Activated T-cell treated with anti-CD3 and anti-CD28 coated beads, Interleukin-2, amount 50 U/mL, for 72 hours (primary cell): ENCODE data around the gene KRT84. TPM values are rescaled to one million over a fixed set of nuclear protein-coding genes. Genes with fewer than 3 reads are reported as not detected.

ENCODE experiments used
- ATAC-seq, 2 donors: fragments of 150-1000 bp; cut with Tn5 transposase; replicated peaks in 1 of 2; 2 replicates each; pipeline ENCODE4 v1.10.0; 2021; ENCODE audit warnings: moderate library complexity in 2 of 2, mild to moderate bottlenecking in 1 of 2
- DNase-seq, 2 donors: peaks; one replicate each; pipeline ENCODE4 v3.0.0; 2021 to 2022; ENCODE audit warnings: mixed read lengths in 1 of 2
- H3K27ac Mint-ChIP-seq: one replicate; pipeline ENCODE4 v1.8.0; 2022; ENCODE audit warnings: mild to moderate bottlenecking, moderate library complexity, mixed read lengths
- H3K27me3 Mint-ChIP-seq: one replicate; pipeline ENCODE4 v1.8.0; 2022; ENCODE audit warnings: low read depth, mixed read lengths
- H3K36me3 Mint-ChIP-seq, 2 donors: one replicate each; pipeline ENCODE4 v1.8.0; 2022; ENCODE audit warnings: mixed read lengths in 2 of 2, mild to moderate bottlenecking in 1 of 2; ENCODE audit not compliant: insufficient read depth in 2 of 2
- H3K4me1 Mint-ChIP-seq: one replicate; pipeline ENCODE4 v1.8.0; 2022; ENCODE audit warnings: low read depth, mixed read lengths
- H3K4me3 Mint-ChIP-seq, 2 donors: one replicate each; pipeline ENCODE4 v1.8.0; 2022; ENCODE audit warnings: mild to moderate bottlenecking in 2 of 2, mixed read lengths in 2 of 2, moderate library complexity in 2 of 2
- H3K9me3 Mint-ChIP-seq, 2 donors: one replicate each; pipeline ENCODE4 v1.8.0; 2022; ENCODE audit warnings: mixed read lengths in 2 of 2
- total RNA-seq, 2 donors: library from RNA; stranded (reverse); gene quantifications; one replicate each; pipeline ENCODE4 v1.2.3, GENCODE V29; 2022

Gene KRT84
- total RNA-seq, 2 donors from 2014 or later: not detected

DNA sequence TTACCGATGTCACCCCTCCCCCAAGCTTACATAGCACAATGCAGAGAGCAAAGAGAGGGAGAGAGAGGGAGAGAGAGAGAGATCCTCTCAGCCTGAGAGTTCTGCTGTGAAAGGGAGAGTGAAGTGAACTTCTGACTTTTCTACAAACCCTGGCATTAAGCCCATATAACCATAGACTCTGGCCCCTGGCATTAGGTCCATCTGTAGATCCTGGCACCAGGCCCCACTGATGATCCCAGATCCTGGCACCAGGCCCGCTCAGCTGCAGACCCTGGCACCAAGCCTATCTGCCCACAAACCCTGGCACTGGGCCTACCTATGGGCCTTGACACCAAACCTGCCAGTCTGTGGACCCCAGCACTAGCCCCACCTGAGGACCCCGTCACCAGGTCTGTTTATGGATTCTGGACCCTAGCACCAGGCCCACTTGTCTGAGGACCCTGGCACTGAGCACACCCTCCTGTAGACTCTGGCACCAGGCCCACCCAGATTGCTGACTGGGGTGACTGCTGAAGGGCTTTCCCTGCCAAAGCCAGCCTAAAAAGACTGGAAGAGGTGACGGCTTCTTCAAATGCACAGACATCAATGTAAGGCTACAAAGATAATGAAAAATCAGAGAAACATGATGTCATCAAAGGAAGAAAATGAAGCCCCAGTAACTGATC is 49.7 kb downstream of the KRT84 start:
- Mint-ChIP-seq H3K4me3 (no peak overlapping the region), H3K27ac (no peak overlapping the region), H3K4me1 (peaks cover 10% of the 10 kb centered on the region), H3K9me3 (peaks cover 0 to 3% of the 10 kb centered on the region in 2 donors), H3K27me3 (peaks cover 20% of the 10 kb centered on the region), H3K36me3 (no peaks in the 10 kb centered on the region)
- ATAC-seq: no peak
- no peak for DNase-seq

DNA sequence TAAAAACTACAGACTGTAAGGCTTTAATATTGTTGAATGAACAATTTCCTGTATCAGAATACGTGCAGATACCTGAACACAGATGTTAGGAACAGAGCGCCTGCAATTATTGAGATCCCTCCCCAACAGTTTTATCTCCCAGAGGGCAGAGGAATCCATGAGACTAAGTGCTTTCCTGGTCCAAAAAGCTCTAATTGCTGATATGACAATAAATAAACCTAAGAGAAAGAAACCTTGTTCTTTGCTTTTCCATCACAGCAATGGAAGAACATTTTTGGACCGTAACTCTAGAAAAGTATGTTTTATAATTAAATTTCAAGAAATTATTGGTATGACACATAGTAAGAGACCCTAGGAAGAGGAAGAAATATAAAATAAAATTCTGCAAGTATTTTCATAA is 51.3 kb downstream of the KRT84 start:
- no peak overlapping the region for H3K27ac Mint-ChIP-seq
- H3K9me3 Mint-ChIP-seq: peaks cover 0 to 3% of the 10 kb centered on the region in 2 donors

DNA sequence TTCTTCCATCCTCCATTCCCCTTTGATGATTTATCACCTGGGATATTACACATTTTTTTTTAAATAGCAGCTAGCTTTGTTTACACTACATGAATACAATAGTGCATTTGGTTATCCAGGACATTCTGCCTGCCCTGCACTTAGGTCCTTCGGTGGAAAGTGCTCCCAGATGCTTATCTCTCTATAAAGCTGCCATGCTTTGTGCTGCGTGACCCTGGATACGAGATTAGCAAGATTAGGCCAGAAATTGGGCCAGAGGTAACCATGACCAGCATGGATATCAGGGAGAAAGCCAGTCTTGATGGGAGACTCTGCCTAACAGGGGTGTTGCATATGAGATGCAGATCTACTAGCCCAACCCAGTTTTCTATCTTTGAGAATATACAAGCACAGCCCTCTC is 52.1 kb downstream of the KRT84 start:
- Mint-ChIP-seq H3K27me3 (peaks cover 28% of the 10 kb centered on the region), H3K27ac (no peak overlapping the region), H3K4me1 (peaks cover 12% of the 10 kb centered on the region), H3K9me3 (peaks cover 0 to 3% of the 10 kb centered on the region in 2 donors), H3K36me3 (no peaks in the 10 kb centered on the region), H3K4me3 (no peak overlapping the region)
- ATAC-seq: no peak
- no peak for DNase-seq

More for the DNA sequence above, 51.3 kb downstream of the KRT84 start:
- Mint-ChIP-seq H3K4me3 (no peak overlapping the region), H3K27me3 (peaks cover 26% of the 10 kb centered on the region), H3K4me1 (peaks cover 10% of the 10 kb centered on the region), H3K36me3 (no peaks in the 10 kb centered on the region)
- DNase-seq (no peak), ATAC-seq (no peak)

DNA sequence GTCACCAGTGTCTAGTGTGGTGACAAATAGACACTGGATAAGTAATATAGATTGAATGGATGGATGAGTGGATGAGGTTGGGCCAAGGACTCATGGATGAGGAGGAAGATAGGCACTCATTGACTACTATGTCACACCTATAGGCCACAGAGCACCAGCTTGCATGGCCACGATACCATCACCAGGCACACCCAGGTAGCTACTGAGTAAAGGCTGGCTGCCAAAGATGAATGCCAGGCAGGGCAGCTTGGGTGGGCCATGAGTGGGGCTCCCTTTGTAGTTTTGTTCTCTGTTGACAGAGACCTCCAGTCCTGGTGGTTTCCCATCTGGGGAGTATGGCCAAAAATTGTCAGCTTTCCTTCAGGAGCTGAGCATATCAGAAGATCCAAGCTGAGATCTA is 53.1 kb downstream of the KRT84 start:
- DNase-seq: no peak
- Mint-ChIP-seq H3K4me1 (peaks cover 22% of the 10 kb centered on the region), H3K4me3 (no peak overlapping the region), H3K27ac (no peak overlapping the region), H3K9me3 (peaks cover 0 to 3% of the 10 kb centered on the region in 2 donors), H3K27me3 (peaks cover 28% of the 10 kb centered on the region), H3K36me3 (no peaks in the 10 kb centered on the region)
- no peak for ATAC-seq

DNA sequence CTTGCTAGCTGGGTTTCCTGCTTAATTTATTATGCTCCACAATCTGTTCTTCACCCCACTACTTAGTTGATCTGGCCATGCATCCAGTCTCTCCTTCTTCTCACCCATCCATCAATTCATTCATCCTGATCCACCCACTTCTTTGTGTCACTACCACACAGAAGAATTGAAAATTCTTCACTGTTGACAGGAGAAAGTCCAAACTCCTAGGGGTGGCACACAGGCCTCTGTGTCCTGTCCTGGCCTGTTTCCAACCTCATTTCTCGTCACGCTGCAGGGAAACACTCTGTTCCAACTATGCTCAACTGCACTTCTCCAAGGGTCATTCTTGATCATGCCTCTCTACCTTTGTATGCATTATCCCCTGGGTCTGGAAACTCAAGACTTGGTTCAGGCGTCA is 53.6 kb downstream of the KRT84 start:
- ATAC-seq (no peak), DNase-seq (no peak)
- Mint-ChIP-seq H3K27me3 (peaks cover 34% of the 10 kb centered on the region), H3K9me3 (peaks cover 0 to 3% of the 10 kb centered on the region in 2 donors), H3K36me3 (no peaks in the 10 kb centered on the region), H3K4me1 (peaks cover 23% of the 10 kb centered on the region), H3K4me3 (no peak overlapping the region), H3K27ac (no peak overlapping the region)

DNA sequence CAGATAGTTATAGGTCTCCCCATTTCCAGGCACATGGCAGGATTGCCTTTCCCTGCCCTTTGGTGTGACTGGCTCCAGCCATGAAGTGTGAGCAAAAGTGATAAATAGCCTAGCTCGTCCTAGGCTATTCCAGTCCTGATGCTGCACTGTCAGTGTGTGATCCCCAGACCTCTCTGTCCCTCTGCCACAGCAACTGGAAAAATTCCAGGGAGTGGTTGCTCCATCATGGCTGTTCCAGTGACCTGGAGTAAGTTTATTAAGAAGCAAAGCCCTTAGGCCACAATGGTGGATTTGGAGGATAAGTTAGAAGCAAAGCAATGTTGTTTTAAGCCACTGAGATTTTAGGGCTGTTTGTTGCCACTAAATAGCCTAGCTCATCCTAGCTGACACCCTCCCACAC is 54.4 kb downstream of the KRT84 start:
- H3K9me3 Mint-ChIP-seq: no peaks in the 10 kb centered on the region
- no peak for ATAC-seq
- no peak overlapping the region for H3K4me3 Mint-ChIP-seq
- no peak for DNase-seq
- H3K27me3 Mint-ChIP-seq: peaks cover 35% of the 10 kb centered on the region
- no peak overlapping the region for H3K27ac Mint-ChIP-seq
- no peaks in the 10 kb centered on the region for H3K36me3 Mint-ChIP-seq
- peaks cover 20% of the 10 kb centered on the region for H3K4me1 Mint-ChIP-seq

DNA sequence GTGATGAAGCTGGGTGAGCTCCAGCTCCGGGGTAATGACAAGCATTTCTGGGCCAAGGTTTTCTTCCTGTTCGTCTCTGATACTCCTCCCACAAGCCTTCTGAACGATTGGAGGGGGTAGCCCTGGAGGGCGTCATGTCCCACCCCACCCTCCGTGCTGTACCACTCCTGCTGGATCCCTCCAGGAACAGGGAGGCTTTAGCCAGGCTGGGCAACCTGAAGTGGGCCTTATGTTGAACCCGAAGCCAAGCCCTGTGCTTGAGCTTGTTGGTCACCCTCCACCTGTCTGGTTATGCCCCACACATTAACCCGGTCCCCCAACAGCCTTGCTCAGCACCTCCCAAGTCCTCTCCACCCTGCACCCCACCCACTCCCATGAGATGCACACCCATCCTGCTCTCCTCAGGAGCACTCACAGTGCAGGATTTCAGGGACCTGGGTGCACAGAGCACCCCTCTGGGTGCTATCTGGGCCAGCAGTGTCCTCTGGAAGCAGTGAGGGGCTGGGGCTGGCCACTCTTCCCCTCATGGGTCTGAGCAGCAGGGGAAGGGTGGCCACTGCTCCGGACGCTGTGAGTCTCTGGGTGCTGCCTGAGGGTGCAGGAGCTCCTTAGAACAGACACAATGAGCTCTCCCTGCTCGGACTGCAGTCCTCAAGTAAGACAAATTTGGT is 57.5 kb downstream of the KRT84 start:
- Mint-ChIP-seq H3K27ac (no peak overlapping the region), H3K4me3 (no peak overlapping the region), H3K36me3 (no peaks in the 10 kb centered on the region), H3K4me1 (peaks cover 20% of the 10 kb centered on the region), H3K27me3 (peaks cover 45% of the 10 kb centered on the region), H3K9me3 (no peaks in the 10 kb centered on the region)
- no peak for ATAC-seq
- DNase-seq: no peak

Other genes starting within 250 kb of the KRT84 start
- not detected for gene KRT80, start 193.6 kb downstream of the KRT84 start, total RNA-seq
- 10 to 100 TPM; 23.1 to 25.4 TPM for gene KRT7, start 152.4 kb downstream of the KRT84 start, total RNA-seq
- under 1 TPM; 0.82 to 1.00 TPM for gene KRT86, start 111.0 kb downstream of the KRT84 start, total RNA-seq
- not detected for gene KRT81, start 94.1 kb downstream of the KRT84 start, total RNA-seq
- not detected for gene KRT83, start 64.3 kb downstream of the KRT84 start, total RNA-seq
- gene KRT85, start 18.2 kb downstream of the KRT84 start, total RNA-seq: not detected
- gene KRT82, start 20.7 kb upstream of the KRT84 start, total RNA-seq: not detected
- not detected for gene KRT75, start 48.7 kb upstream of the KRT84 start, total RNA-seq
- not detected for gene KRT6B, start 66.5 kb upstream of the KRT84 start, total RNA-seq
- not detected for gene KRT6C, start 88.2 kb upstream of the KRT84 start, total RNA-seq
- not detected for gene KRT6A, start 107.6 kb upstream of the KRT84 start, total RNA-seq
- not detected for gene KRT5, start 134.7 kb upstream of the KRT84 start, total RNA-seq
- not detected for gene KRT71, start 167.5 kb upstream of the KRT84 start, total RNA-seq
- gene KRT74, start 188.2 kb upstream of the KRT84 start, total RNA-seq: under 1 TPM in 1 of 2 donors, not detected in 1; 0.12 TPM
- gene KRT72, start 215.8 kb upstream of the KRT84 start, total RNA-seq: 1 to 10 TPM in 1 of 2 donors, under 1 TPM in 1; 0.31 to 2.3 TPM
- gene KRT73, start 232.9 kb upstream of the KRT84 start, total RNA-seq: 1 to 10 TPM in 1 of 2 donors, under 1 TPM in 1; 0.36 to 1.3 TPM